Measurements from ENCODE around the gene ARHGAP26. TPM values are rescaled to one million over a fixed set of nuclear protein-coding genes. Genes with fewer than 3 reads are reported as not detected.

The ARHGAP26 gene
- total and polyA plus RNA-seq, 2 donors (not counting 3 experiments of a cell fraction or from before 2014, with no cell fraction given): 3.1 to 16.2 TPM

GRCh38 chr5:143166661-143167420 lies 396.7 kb downstream of the ARHGAP26 start:
- no peaks in the 10 kb centered on the region for H3K9me3 ChIP-seq (replicated peaks; ENCODE audit: control insufficient read depth, insufficient read depth, low read length)
- H3K4me1 ChIP-seq (ENCODE audit: control insufficient read depth, extremely low read depth, insufficient read depth, low read length): no peaks in the 10 kb centered on the region
- H3K27me3 ChIP-seq (ENCODE audit: control insufficient read depth in 2 of 2, insufficient read depth in 2 of 2, low read length in 2 of 2): no peaks in the 10 kb centered on the region
- H3K27ac ChIP-seq (ENCODE audit: insufficient read depth, low read depth, low read length): no peak overlapping the region
- no peak overlapping the region for H2AFZ ChIP-seq (ENCODE audit: low read depth, low read length)
- dilution Hi-C loops (cut with MboI; ENCODE audit: extremely low pct_ligation_motif_present, low sequenced_read_pairs): no loop called here
- intact Hi-C loops (cut with micrococcal nuclease): no loop called here
- no peaks in the 10 kb centered on the region for H4K20me1 ChIP-seq (replicated peaks; ENCODE audit: control insufficient read depth, extremely low read depth, insufficient read depth, low read length)
- no peaks in the 10 kb centered on the region for H3K9me1 ChIP-seq (replicated peaks; ENCODE audit: control insufficient read depth, extremely low read depth, insufficient read depth, low read length)
- no peak overlapping the region for H3K4me3 ChIP-seq (replicated peaks in 1 of 3; ENCODE audit: insufficient read depth in 1 of 3, low read depth in 1 of 3, low read length in 3 of 3)
- BruUV-seq (replicated peaks): no TSS peak
- DNase-seq (ENCODE audit: low read depth, low spot score): no peak
- no peaks in the 10 kb centered on the region for H3K36me3 ChIP-seq (ENCODE audit: control insufficient read depth in 2 of 2, extremely low read depth in 1 of 2, insufficient read depth in 2 of 2, low read length in 2 of 2)
- no peak overlapping the region for H3K4me2 ChIP-seq (ENCODE audit: insufficient read depth, low read length)
- H3K9ac ChIP-seq (replicated peaks; ENCODE audit: extremely low read depth, insufficient read depth, low read length): no peak overlapping the region
- FAIRE-seq: no peak
- ChIA-PET POLR2A (no interaction called here), CTCF (no interaction called here)
- TF ChIP-seq MAX (IDR thresholded peaks at IDR 0.05; ENCODE audit: insufficient read depth, insufficient read length) (no peak), POLR2AphosphoS5 (IDR thresholded peaks at IDR 0.05; ENCODE audit: insufficient read depth, low read depth, low read length) (no peak), FOS (IDR thresholded peaks at IDR 0.05; ENCODE audit: borderline replicate concordance, insufficient read depth, low read length) (no peak), GATA2 (IDR thresholded peaks at IDR 0.05; ENCODE audit: insufficient read depth, insufficient read length, low read depth, low read length) (no peak), CTCF (IDR thresholded peaks at IDR 0.05; ENCODE audit: extremely low read depth in 1 of 2, insufficient read depth in 1 of 2, low read depth in 1 of 2, low read length in 2 of 2) (no peak), JUN (IDR thresholded peaks at IDR 0.05; ENCODE audit: borderline replicate concordance, insufficient read depth, insufficient read length, low read depth) (no peak), POLR2A (IDR thresholded peaks at IDR 0.05; ENCODE audit: low read depth, low read length) (no peak), EZH2 (IDR thresholded peaks at IDR 0.05; ENCODE audit: borderline replicate concordance, low read depth, low read length, severe bottlenecking) (no peak), MYC (IDR thresholded peaks at IDR 0.05; ENCODE audit: low read depth, low read length) (no peak)
- H3K79me2 ChIP-seq (ENCODE audit: control insufficient read depth, insufficient read depth, low read length): no peaks in the 10 kb centered on the region
